HepG2 (cell line): ENCODE measurements around the gene FAM118A. TPM values are rescaled to one million over a fixed set of nuclear protein-coding genes. Genes with fewer than 3 reads are reported as not detected.

Experiments
- ATF7 ChIP-seq, 2 experiments: fragments of 450-650 bp in 1 of 2; sonication (generic) in 1 of 2; formaldehyde crosslinking in 1 of 2; IDR thresholded peaks; 2 replicates each; pipeline versions ENCODE4 v1.4.0 to v1.6.1; 2016 to 2020; ENCODE audit warnings: antibody characterized with exemption in 1 of 2, mild to moderate bottlenecking in 1 of 2, missing genetic modification reagents in 1 of 2
- CREM ChIP-seq, 2 experiments: sonication (generic) in 1 of 2; formaldehyde crosslinking in 1 of 2; IDR thresholded peaks; 2 replicates each; pipeline versions ENCODE4 v1.4.0 to v1.6.1; 2016 to 2020; ENCODE audit warnings: antibody characterized with exemption in 1 of 2, mild to moderate bottlenecking in 1 of 2, missing genetic modification reagents in 1 of 2
- GATAD2A ChIP-seq: IDR thresholded peaks from 2 replicates; pipeline ENCODE4 v1.6.1; 2016
- GFI1 ChIP-seq: sonication (generic); formaldehyde crosslinking; IDR thresholded peaks from 2 replicates; pipeline ENCODE4 v1.5.0; 2020; ENCODE audit warnings: missing genetic modification reagents, mild to moderate bottlenecking, borderline replicate concordance
- NFIC ChIP-seq: IDR thresholded peaks from 2 replicates; pipeline ENCODE4 v1.6.1; 2012; ENCODE audit warnings: mild to moderate bottlenecking, low read length, inconsistent platforms
- ZBTB7B ChIP-seq: sonication (generic); formaldehyde crosslinking; IDR thresholded peaks from 2 replicates; pipeline ENCODE4 v1.4.0; 2020; ENCODE audit warnings: missing genetic modification reagents
- ZFX ChIP-seq: sonication (generic); formaldehyde crosslinking; IDR thresholded peaks from 2 replicates; pipeline ENCODE4 v1.4.0; 2020; ENCODE audit warnings: mild to moderate bottlenecking, low read depth, missing genetic modification reagents, moderate library complexity
- ZNF33B ChIP-seq: sonication (generic); formaldehyde crosslinking; IDR thresholded peaks from 2 replicates; pipeline ENCODE4 v1.5.1; 2020; ENCODE audit warnings: mild to moderate bottlenecking, missing genetic modification reagents
- ZNF354B ChIP-seq: sonication (generic); formaldehyde crosslinking; IDR thresholded peaks from 2 replicates; pipeline ENCODE4 v1.8.0; 2022; ENCODE audit warnings: mild to moderate bottlenecking, missing genetic modification reagents
- polyA plus RNA-seq, 8 experiments: library from polyadenylated mRNA; depleted of rRNA in 3 of 8; stranded (reverse) in 7 of 8; unstranded in 1 of 8; fragments of >200 nt; fragmentation: Illumina TruSeq in 4 of 8; extraction: Trizol in 4 of 8; gene quantifications; 2 replicates each; pipeline versions ENCODE4 v1.2.1 to v1.2.3, GENCODE V29; 2011 to 2016; ENCODE audit warnings: low read depth in 4 of 8, missing spikeins in 1 of 8, mixed read lengths in 1 of 8; ENCODE audit not compliant: insufficient read depth in 1 of 8
- total RNA-seq, 5 experiments: library from RNA; depleted of rRNA; stranded (reverse); fragments of >200 nt; fragmentation: Illumina TruSeq; extraction: Trizol; gene quantifications; 2 replicates each; pipeline ENCODE4 v1.2.3, GENCODE V29; 2016; ENCODE audit warnings: low read depth in 1 of 5
- TF ChIP-seq, protein P1 (sequence below): IDR thresholded peaks from 2 replicates; pipeline ENCODE4 v1.6.1; 2016; ENCODE audit warnings: low read depth, missing genetic modification reagents, missing compliant biosample characterization
- TF ChIP-seq, protein P2 (sequence below): sonication (generic); formaldehyde crosslinking; IDR thresholded peaks from 2 replicates; pipeline ENCODE4 v1.4.0; 2020; ENCODE audit warnings: missing genetic modification reagents, mild to moderate bottlenecking, borderline replicate concordance
- TF ChIP-seq, protein P3 (sequence below): sonication (generic); formaldehyde crosslinking; IDR thresholded peaks from 2 replicates; pipeline ENCODE4 v1.5.1; 2020; ENCODE audit warnings: mild to moderate bottlenecking, missing genetic modification reagents, borderline replicate concordance

The FAM118A gene
- total and polyA plus RNA-seq, 2 of the 13 experiments (the other 11 are each of a cell fraction or from before 2014, with no cell fraction given): 36.7 to 48.2 TPM

GRCh38 chr22:45281010-45281409 is 28.7 kb upstream of the FAM118A start (continued):
- TF ChIP-seq, protein P1, sequence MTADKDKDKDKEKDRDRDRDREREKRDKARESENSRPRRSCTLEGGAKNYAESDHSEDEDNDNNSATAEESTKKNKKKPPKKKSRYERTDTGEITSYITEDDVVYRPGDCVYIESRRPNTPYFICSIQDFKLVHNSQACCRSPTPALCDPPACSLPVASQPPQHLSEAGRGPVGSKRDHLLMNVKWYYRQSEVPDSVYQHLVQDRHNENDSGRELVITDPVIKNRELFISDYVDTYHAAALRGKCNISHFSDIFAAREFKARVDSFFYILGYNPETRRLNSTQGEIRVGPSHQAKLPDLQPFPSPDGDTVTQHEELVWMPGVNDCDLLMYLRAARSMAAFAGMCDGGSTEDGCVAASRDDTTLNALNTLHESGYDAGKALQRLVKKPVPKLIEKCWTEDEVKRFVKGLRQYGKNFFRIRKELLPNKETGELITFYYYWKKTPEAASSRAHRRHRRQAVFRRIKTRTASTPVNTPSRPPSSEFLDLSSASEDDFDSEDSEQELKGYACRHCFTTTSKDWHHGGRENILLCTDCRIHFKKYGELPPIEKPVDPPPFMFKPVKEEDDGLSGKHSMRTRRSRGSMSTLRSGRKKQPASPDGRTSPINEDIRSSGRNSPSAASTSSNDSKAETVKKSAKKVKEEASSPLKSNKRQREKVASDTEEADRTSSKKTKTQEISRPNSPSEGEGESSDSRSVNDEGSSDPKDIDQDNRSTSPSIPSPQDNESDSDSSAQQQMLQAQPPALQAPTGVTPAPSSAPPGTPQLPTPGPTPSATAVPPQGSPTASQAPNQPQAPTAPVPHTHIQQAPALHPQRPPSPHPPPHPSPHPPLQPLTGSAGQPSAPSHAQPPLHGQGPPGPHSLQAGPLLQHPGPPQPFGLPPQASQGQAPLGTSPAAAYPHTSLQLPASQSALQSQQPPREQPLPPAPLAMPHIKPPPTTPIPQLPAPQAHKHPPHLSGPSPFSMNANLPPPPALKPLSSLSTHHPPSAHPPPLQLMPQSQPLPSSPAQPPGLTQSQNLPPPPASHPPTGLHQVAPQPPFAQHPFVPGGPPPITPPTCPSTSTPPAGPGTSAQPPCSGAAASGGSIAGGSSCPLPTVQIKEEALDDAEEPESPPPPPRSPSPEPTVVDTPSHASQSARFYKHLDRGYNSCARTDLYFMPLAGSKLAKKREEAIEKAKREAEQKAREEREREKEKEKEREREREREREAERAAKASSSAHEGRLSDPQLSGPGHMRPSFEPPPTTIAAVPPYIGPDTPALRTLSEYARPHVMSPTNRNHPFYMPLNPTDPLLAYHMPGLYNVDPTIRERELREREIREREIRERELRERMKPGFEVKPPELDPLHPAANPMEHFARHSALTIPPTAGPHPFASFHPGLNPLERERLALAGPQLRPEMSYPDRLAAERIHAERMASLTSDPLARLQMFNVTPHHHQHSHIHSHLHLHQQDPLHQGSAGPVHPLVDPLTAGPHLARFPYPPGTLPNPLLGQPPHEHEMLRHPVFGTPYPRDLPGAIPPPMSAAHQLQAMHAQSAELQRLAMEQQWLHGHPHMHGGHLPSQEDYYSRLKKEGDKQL (CRISPR knock-in tag): no peak
- TF ChIP-seq CREM (IDR thresholded peaks at IDR 0.05) (0 out of 2 replicates have a peak, but pooled peaks have one; percentile 17), CREM (CRISPR knock-in tag; IDR thresholded peaks at IDR 0.05) (no peak), ZBTB7B (CRISPR knock-in tag) (0 out of 2 replicates have a peak, but pooled peaks have one; percentile 37), ZNF354B (CRISPR knock-in tag) (no peak), GATAD2A (0 out of 2 replicates have a peak, but pooled peaks have one; percentile 16), ATF7 (IDR thresholded peaks at IDR 0.05) (0 out of 2 replicates have a peak, but pooled peaks have one; percentile 11), ATF7 (CRISPR knock-in tag; IDR thresholded peaks at IDR 0.05) (no peak), ZFX (0 out of 2 replicates have a peak, but pooled peaks have one; percentile 1), GFI1 (CRISPR knock-in tag) (0 out of 2 replicates have a peak, but pooled peaks have one; percentile 28), ZNF33B (no peak), NFIC (no peak)
- TF ChIP-seq, protein P2, sequence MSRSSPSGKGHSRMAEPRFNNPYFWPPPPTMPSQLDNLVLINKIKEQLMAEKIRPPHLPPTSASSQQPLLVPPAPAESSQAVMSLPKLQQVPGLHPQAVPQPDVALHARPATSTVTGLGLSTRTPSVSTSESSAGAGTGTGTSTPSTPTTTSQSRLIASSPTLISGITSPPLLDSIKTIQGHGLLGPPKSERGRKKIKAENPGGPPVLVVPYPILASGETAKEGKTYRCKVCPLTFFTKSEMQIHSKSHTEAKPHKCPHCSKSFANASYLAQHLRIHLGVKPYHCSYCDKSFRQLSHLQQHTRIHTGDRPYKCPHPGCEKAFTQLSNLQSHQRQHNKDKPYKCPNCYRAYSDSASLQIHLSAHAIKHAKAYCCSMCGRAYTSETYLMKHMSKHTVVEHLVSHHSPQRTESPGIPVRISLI (CRISPR knock-in tag): peak; percentile 91
- TF ChIP-seq, protein P3, sequence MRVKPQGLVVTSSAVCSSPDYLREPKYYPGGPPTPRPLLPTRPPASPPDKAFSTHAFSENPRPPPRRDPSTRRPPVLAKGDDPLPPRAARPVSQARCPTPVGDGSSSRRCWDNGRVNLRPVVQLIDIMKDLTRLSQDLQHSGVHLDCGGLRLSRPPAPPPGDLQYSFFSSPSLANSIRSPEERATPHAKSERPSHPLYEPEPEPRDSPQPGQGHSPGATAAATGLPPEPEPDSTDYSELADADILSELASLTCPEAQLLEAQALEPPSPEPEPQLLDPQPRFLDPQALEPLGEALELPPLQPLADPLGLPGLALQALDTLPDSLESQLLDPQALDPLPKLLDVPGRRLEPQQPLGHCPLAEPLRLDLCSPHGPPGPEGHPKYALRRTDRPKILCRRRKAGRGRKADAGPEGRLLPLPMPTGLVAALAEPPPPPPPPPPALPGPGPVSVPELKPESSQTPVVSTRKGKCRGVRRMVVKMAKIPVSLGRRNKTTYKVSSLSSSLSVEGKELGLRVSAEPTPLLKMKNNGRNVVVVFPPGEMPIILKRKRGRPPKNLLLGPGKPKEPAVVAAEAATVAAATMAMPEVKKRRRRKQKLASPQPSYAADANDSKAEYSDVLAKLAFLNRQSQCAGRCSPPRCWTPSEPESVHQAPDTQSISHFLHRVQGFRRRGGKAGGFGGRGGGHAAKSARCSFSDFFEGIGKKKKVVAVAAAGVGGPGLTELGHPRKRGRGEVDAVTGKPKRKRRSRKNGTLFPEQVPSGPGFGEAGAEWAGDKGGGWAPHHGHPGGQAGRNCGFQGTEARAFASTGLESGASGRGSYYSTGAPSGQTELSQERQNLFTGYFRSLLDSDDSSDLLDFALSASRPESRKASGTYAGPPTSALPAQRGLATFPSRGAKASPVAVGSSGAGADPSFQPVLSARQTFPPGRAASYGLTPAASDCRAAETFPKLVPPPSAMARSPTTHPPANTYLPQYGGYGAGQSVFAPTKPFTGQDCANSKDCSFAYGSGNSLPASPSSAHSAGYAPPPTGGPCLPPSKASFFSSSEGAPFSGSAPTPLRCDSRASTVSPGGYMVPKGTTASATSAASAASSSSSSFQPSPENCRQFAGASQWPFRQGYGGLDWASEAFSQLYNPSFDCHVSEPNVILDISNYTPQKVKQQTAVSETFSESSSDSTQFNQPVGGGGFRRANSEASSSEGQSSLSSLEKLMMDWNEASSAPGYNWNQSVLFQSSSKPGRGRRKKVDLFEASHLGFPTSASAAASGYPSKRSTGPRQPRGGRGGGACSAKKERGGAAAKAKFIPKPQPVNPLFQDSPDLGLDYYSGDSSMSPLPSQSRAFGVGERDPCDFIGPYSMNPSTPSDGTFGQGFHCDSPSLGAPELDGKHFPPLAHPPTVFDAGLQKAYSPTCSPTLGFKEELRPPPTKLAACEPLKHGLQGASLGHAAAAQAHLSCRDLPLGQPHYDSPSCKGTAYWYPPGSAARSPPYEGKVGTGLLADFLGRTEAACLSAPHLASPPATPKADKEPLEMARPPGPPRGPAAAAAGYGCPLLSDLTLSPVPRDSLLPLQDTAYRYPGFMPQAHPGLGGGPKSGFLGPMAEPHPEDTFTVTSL: peak; percentile 36; the same call in 1 of the 2 replicates
